Measurements from ENCODE around the gene TDP1. TPM values are rescaled to one million over a fixed set of nuclear protein-coding genes. Genes with fewer than 3 reads are reported as not detected.

The TDP1 gene
- total and polyA plus RNA-seq, 2 experiments from 2014 or later = 23.0 to 63.6 TPM

DNA sequence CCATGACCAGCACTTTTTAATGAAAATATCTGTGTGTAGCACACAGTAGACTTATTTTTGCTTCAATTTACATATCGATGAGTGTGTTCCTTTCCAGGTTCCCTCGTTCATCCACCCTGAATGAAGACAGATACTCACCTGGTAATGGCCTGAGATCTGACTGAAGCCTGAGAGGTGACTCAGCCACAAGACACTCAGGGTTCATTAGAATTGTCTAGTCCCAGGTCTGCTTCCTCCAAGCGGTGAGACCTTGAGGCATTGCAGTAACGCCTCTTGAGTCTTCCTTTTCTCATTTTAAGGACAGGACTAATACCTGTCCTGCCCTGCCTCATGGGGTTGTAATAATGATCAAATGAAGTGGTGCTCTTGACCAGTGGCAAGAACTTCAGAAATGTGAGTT lies 94.5 kb downstream of the TDP1 start (continued):
- TF ChIP-seq REST (IDR thresholded peaks at IDR 0.05; ENCODE audit: unreplicated experiment) = no peak
- no peak for TF ChIP-seq CTCF (conservative IDR thresholded peaks at IDR 0.05; ENCODE audit: low read depth in 2 of 2)
- no peak for TF ChIP-seq CREB1 (CRISPR knock-in tag; IDR thresholded peaks at IDR 0.05; ENCODE audit: low read depth)
- no peak for TF ChIP-seq NANOG (IDR thresholded peaks at IDR 0.05; ENCODE audit: borderline replicate concordance)
- no peak for TF ChIP-seq ZNF114 (CRISPR knock-in tag; IDR thresholded peaks at IDR 0.05)
- TF ChIP-seq ZNF331 (CRISPR knock-in tag; IDR thresholded peaks at IDR 0.05; ENCODE audit: low read depth) = no peak
- TF ChIP-seq JUNB (IDR thresholded peaks at IDR 0.05; ENCODE audit: unreplicated experiment) = no peak

DNA sequence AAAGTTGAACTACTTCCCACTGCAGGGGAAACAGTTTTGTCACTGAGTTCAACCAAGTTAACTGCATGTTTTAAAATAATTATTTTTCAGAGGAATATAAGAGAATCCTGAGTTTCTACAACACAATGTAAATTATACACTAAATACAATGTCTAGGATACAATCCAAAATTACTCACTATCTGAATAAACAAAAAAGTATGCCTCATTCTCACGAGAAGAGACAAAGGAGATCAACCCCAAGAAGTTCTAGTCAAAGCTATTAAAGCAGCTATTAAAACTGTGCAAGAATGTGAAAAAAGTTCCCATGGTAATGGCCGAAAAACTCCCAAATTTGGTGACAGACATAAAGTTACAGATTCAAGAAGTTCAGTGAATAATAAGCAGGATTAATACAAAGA lies 97.3 kb downstream of the TDP1 start:
- H3K4me3 ChIP-seq = no peak overlapping the region
- H3K79me2 ChIP-seq (replicated peaks; ENCODE audit: insufficient read depth) = no peaks in the 10 kb centered on the region
- H3K36me3 ChIP-seq (ENCODE audit: insufficient read depth) = no peaks in the 10 kb centered on the region
- Mint-ChIP-seq H3K27ac (no peak overlapping the region), H3K36me3 (ENCODE audit: low read depth) (no peaks in the 10 kb centered on the region), H3K27me3 (ENCODE audit: insufficient read depth, low read depth, poor library complexity) (no peaks in the 10 kb centered on the region), H3K4me3 (no peak overlapping the region), H3K4me1 (peaks cover 10% of the 10 kb centered on the region; the same call in 2 of the 3 replicates), H3K9me3 (no peaks in the 10 kb centered on the region)
- peaks cover 4% of the 10 kb centered on the region for H3K27me3 ChIP-seq (ENCODE audit: insufficient read depth)
- ATAC-seq = no peak
- H3F3A ChIP-seq (replicated peaks; ENCODE audit: low read depth) = no peaks in the 10 kb centered on the region
- no peak for TF ChIP-seq NANOG (IDR thresholded peaks at IDR 0.05; ENCODE audit: borderline replicate concordance)
- no peak for TF ChIP-seq ZNF462 (CRISPR knock-in tag; IDR thresholded peaks at IDR 0.05)
- TF ChIP-seq ZNF331 (CRISPR knock-in tag; IDR thresholded peaks at IDR 0.05; ENCODE audit: low read depth) = no peak
- no peak for TF ChIP-seq POLR2AphosphoS5 (IDR thresholded peaks at IDR 0.05; ENCODE audit: low read depth)
- no peak for TF ChIP-seq ZNF114 (CRISPR knock-in tag; IDR thresholded peaks at IDR 0.05)
- TF ChIP-seq CREB1 (CRISPR knock-in tag; IDR thresholded peaks at IDR 0.05; ENCODE audit: low read depth) = no peak
- H3K4me1 ChIP-seq (ENCODE audit: insufficient read depth) = peaks cover 7% of the 10 kb centered on the region
- no peaks in the 10 kb centered on the region for H3K9me2 ChIP-seq (ENCODE audit: insufficient read depth)
- no peak overlapping the region for H3K27ac ChIP-seq (ENCODE audit: low read depth)
- no peak overlapping the region for H2AFZ ChIP-seq
- no peaks in the 10 kb centered on the region for H4K20me1 ChIP-seq (replicated peaks; ENCODE audit: insufficient read depth)
- DNase-seq (ENCODE audit: low spot score) = no peak
- no peak overlapping the region for H3K4me2 ChIP-seq
